ENCODE data around the gene MVB12B.
"Not testable (repeated sequence)": the region's sequence is repeated elsewhere in the genome, so short reads cannot be mapped to it uniquely, and the experiment has no call there.

The MVB12B gene

GRCh38 chr9:126326228-126327005 lies at the start of gene MVB12B:
Gene MVB12B (plus strand): TSS chr9:126326829. CDS start chr9:126326930, 101 bp downstream.
- Histone ChIP-seq H3K27me3 (ENCODE audit: low read depth) (no peaks in the 10 kb centered on the region), H3K36me3 (replicated peaks) (no peaks in the 10 kb centered on the region; the same call in 1 of the 2 replicates), H3K4me3 (peak within 1 kb of the TSS; percentile 40), H3K4me1 (peaks cover 11% of the 10 kb centered on the region), H3K9me3 (peaks cover 6% of the 10 kb centered on the region)
- in situ Hi-C loops (cut with MboI; ENCODE audit: low sequenced_read_pairs) = no loop called here
- DNase-seq (ENCODE audit: low spot score in 2 of 2) = peak in 1 of 2 experiments; percentile 56

- Histone ChIP-seq H3K4me1 (peaks cover 6% of the 10 kb centered on the region), H3K27me3 (ENCODE audit: low read depth) (peaks cover 10% of the 10 kb centered on the region; the same call in 1 of the 2 replicates), H3K9me3 (no peaks in the 10 kb centered on the region; the same call in 1 of the 2 replicates), H3K4me3 (no peak overlapping the region), H3K36me3 (replicated peaks) (no peaks in the 10 kb centered on the region)
- no peak for DNase-seq (ENCODE audit: low spot score in 2 of 2)
- in situ Hi-C loops (cut with MboI; ENCODE audit: low sequenced_read_pairs) = no loop called here
These were observed 42.7 kb upstream of the MVB12B start for GRCh38 chr9:126283799-126284465.

GRCh38 chr9:126285652-126286051 lies 41.0 kb upstream of the MVB12B start:
- DNase-seq (ENCODE audit: low spot score in 2 of 2); H3K27me3 ChIP-seq (ENCODE audit: low read depth); H3K9me3 ChIP-seq; H3K4me1 ChIP-seq; H3K4me3 ChIP-seq; in situ Hi-C loops (cut with MboI; ENCODE audit: low sequenced_read_pairs); H3K36me3 ChIP-seq (replicated peaks): not testable (repeated sequence)

GRCh38 chr9:126287166-126287866 lies 39.3 kb upstream of the MVB12B start:
- peaks cover 6% of the 10 kb centered on the region for H3K4me1 ChIP-seq
- no peak overlapping the region for H3K4me3 ChIP-seq
- no peaks in the 10 kb centered on the region for H3K9me3 ChIP-seq
- DNase-seq (ENCODE audit: low spot score in 2 of 2) = no peak
- no peaks in the 10 kb centered on the region for H3K36me3 ChIP-seq (replicated peaks)
- no peaks in the 10 kb centered on the region for H3K27me3 ChIP-seq (ENCODE audit: low read depth)
- in situ Hi-C loops (cut with MboI; ENCODE audit: low sequenced_read_pairs) = no loop called here

GRCh38 chr9:126290871-126291270 lies 35.8 kb upstream of the MVB12B start:
- H3K4me1 ChIP-seq = peaks cover 6% of the 10 kb centered on the region
- in situ Hi-C loops (cut with MboI; ENCODE audit: low sequenced_read_pairs) = no loop called here
- H3K27me3 ChIP-seq (ENCODE audit: low read depth) = no peaks in the 10 kb centered on the region
- no peaks in the 10 kb centered on the region for H3K9me3 ChIP-seq
- no peaks in the 10 kb centered on the region for H3K36me3 ChIP-seq (replicated peaks)
- no peak for DNase-seq (ENCODE audit: low spot score in 2 of 2)
- H3K4me3 ChIP-seq = no peak overlapping the region

GRCh38 chr9:126291925-126292324 lies 34.7 kb upstream of the MVB12B start:
- in situ Hi-C loops (cut with MboI; ENCODE audit: low sequenced_read_pairs) = no loop called here
- Histone ChIP-seq H3K9me3 (no peaks in the 10 kb centered on the region), H3K4me3 (no peak overlapping the region), H3K36me3 (replicated peaks) (no peaks in the 10 kb centered on the region), H3K27me3 (ENCODE audit: low read depth) (no peaks in the 10 kb centered on the region), H3K4me1 (peaks cover 6% of the 10 kb centered on the region)
- DNase-seq (ENCODE audit: low spot score in 2 of 2) = no peak

GRCh38 chr9:126292736-126293521 lies 33.7 kb upstream of the MVB12B start:
- H3K4me1 ChIP-seq = peaks cover 6% of the 10 kb centered on the region
- DNase-seq (ENCODE audit: low spot score in 2 of 2) = no peak
- no peaks in the 10 kb centered on the region for H3K9me3 ChIP-seq
- in situ Hi-C loops (cut with MboI; ENCODE audit: low sequenced_read_pairs) = no loop called here
- no peaks in the 10 kb centered on the region for H3K36me3 ChIP-seq (replicated peaks)
- no peaks in the 10 kb centered on the region for H3K27me3 ChIP-seq (ENCODE audit: low read depth)
- H3K4me3 ChIP-seq = no peak overlapping the region

GRCh38 chr9:126293522-126293889 lies 33.1 kb upstream of the MVB12B start:
- DNase-seq (ENCODE audit: low spot score in 2 of 2) = peak in 1 of 2 experiments; percentile 60

GRCh38 chr9:126294331-126295081 lies 32.1 kb upstream of the MVB12B start:
- no peak overlapping the region for H3K4me3 ChIP-seq
- no peaks in the 10 kb centered on the region for H3K36me3 ChIP-seq (replicated peaks)
- no peaks in the 10 kb centered on the region for H3K27me3 ChIP-seq (ENCODE audit: low read depth)
- H3K4me1 ChIP-seq = no peaks in the 10 kb centered on the region
- no peaks in the 10 kb centered on the region for H3K9me3 ChIP-seq
- in situ Hi-C loops (cut with MboI; ENCODE audit: low sequenced_read_pairs) = no loop called here
- DNase-seq (ENCODE audit: low spot score in 2 of 2) = no peak

More at GRCh38 chr9:126293522-126293889, 33.1 kb upstream of the MVB12B start:
- Histone ChIP-seq H3K9me3 (no peaks in the 10 kb centered on the region), H3K4me1 (no peaks in the 10 kb centered on the region), H3K27me3 (ENCODE audit: low read depth) (no peaks in the 10 kb centered on the region), H3K4me3 (no peak overlapping the region), H3K36me3 (replicated peaks) (no peaks in the 10 kb centered on the region)
- in situ Hi-C loops (cut with MboI; ENCODE audit: low sequenced_read_pairs) = no loop called here

- Histone ChIP-seq H3K9me3 (no peaks in the 10 kb centered on the region), H3K4me1 (no peaks in the 10 kb centered on the region), H3K4me3 (no peak overlapping the region), H3K27me3 (ENCODE audit: low read depth) (no peaks in the 10 kb centered on the region), H3K36me3 (replicated peaks) (no peaks in the 10 kb centered on the region)
- no peak for DNase-seq (ENCODE audit: low spot score in 2 of 2)
- in situ Hi-C loops (cut with MboI; ENCODE audit: low sequenced_read_pairs) = no loop called here
These were observed 31.5 kb upstream of the MVB12B start for GRCh38 chr9:126295082-126295477.

GRCh38 chr9:126295516-126295915 lies 31.1 kb upstream of the MVB12B start:
- Histone ChIP-seq H3K36me3 (replicated peaks) (no peaks in the 10 kb centered on the region), H3K27me3 (ENCODE audit: low read depth) (no peaks in the 10 kb centered on the region), H3K4me3 (no peak overlapping the region), H3K4me1 (no peaks in the 10 kb centered on the region), H3K9me3 (no peaks in the 10 kb centered on the region)
- DNase-seq (ENCODE audit: low spot score in 2 of 2) = no peak
- in situ Hi-C loops (cut with MboI; ENCODE audit: low sequenced_read_pairs) = no loop called here

GRCh38 chr9:126295936-126296600 lies 30.6 kb upstream of the MVB12B start:
- Histone ChIP-seq H3K36me3 (replicated peaks) (no peaks in the 10 kb centered on the region), H3K27me3 (ENCODE audit: low read depth) (no peaks in the 10 kb centered on the region), H3K4me3 (no peak overlapping the region), H3K9me3 (no peaks in the 10 kb centered on the region), H3K4me1 (no peaks in the 10 kb centered on the region)
- no peak for DNase-seq (ENCODE audit: low spot score in 2 of 2)
- in situ Hi-C loops (cut with MboI; ENCODE audit: low sequenced_read_pairs) = no loop called here

Measured in HAP-1 (cell line).